PC-9 (cell line): Measurements from ENCODE around the gene MFN1. TPM values are rescaled to one million over a fixed set of nuclear protein-coding genes. Genes with fewer than 3 reads are reported as not detected.

Experiments used
- BruUV-seq: library from RNA; stranded (reverse); fragments of 400-500 nt; replicated peaks from 2 replicates; lab custom pipeline; 2021; lab: Mats Ljungman, UMichigan
- CTCF ChIA-PET: fragments of 300-600 bp; sonication (Branson Sonifier 250); formaldehyde crosslinking; loops from one replicate; lab custom pipeline; 2022; ENCODE audit warnings: antibody characterized with exemption; lab: Charles Lee
- POLR2A ChIA-PET: fragments of 300-600 bp; sonication (Branson Sonifier 250); formaldehyde crosslinking; loops from one replicate; lab custom pipeline; 2022; ENCODE audit warnings: antibody characterized with exemption; ENCODE audit not compliant: unreplicated experiment; lab: Charles Lee
- DNase-seq, 2 experiments: peaks; one replicate each; pipeline versions ENCODE4 v3.0.0 to v3.0.0-alpha.2; 2015 to 2022; ENCODE audit warnings: mixed read lengths in 1 of 2
- H2AFZ ChIP-seq: fragments of 200-600 bp; sonication (generic); 2 replicates; pipeline ENCODE4 v1.8.1; 2017; ENCODE audit warnings: antibody characterized with exemption
- H3F3A ChIP-seq: fragments of 200-600 bp; sonication (generic); 2 replicates; pipeline ENCODE4 v1.8.1; 2017; ENCODE audit warnings: antibody characterized with exemption, mild to moderate bottlenecking, low read depth; ENCODE audit not compliant: insufficient read depth
- H3K27ac ChIP-seq: fragments of 200-600 bp; sonication (generic); 2 replicates; pipeline ENCODE4 v1.6.1; 2016; ENCODE audit warnings: mixed run types
- H3K27me3 ChIP-seq: fragments of 200-600 bp; sonication (generic); 2 replicates; pipeline ENCODE4 v1.6.1; 2016; ENCODE audit warnings: low read depth, mixed run types; ENCODE audit not compliant: insufficient read depth
- H3K36me3 ChIP-seq: fragments of 200-600 bp; sonication (generic); 2 replicates; pipeline ENCODE4 v1.6.1; 2016; ENCODE audit warnings: low read depth, mixed run types
- H3K4me1 ChIP-seq: fragments of 200-600 bp; sonication (generic); replicated peaks from 2 replicates; pipeline ENCODE4 v1.6.1; 2016; ENCODE audit warnings: mixed run types; ENCODE audit not compliant: insufficient read depth
- H3K4me2 ChIP-seq: fragments of 200-600 bp; sonication (generic); 2 replicates; pipeline ENCODE4 v1.6.1; 2017; ENCODE audit warnings: mixed run types
- H3K4me3 ChIP-seq: fragments of 200-600 bp; sonication (generic); 2 replicates; pipeline ENCODE4 v1.6.1; 2016; ENCODE audit warnings: mixed run types
- H3K79me2 ChIP-seq: fragments of 200-600 bp; sonication (generic); 2 replicates; pipeline ENCODE4 v1.6.1; 2017; ENCODE audit warnings: low read depth, mixed run types
- H3K9me2 ChIP-seq: fragments of 200-600 bp; sonication (generic); 2 replicates; pipeline ENCODE4 v1.8.1; 2017; ENCODE audit warnings: mild to moderate bottlenecking; ENCODE audit not compliant: insufficient read depth
- H3K9me3 ChIP-seq: fragments of 200-600 bp; sonication (generic); 2 replicates; pipeline ENCODE4 v1.8.1; 2016; ENCODE audit warnings: low read depth; ENCODE audit not compliant: insufficient read depth
- H4K20me1 ChIP-seq: fragments of 200-600 bp; sonication (generic); 2 replicates; pipeline ENCODE4 v1.8.1; 2017; ENCODE audit not compliant: insufficient read depth
- EZH2 ChIP-seq: fragments of 200-600 bp; sonication (generic); IDR thresholded peaks from 2 replicates; pipeline ENCODE4 v1.8.0; 2017; ENCODE audit warnings: antibody characterized with exemption, low read depth
- intact Hi-C: fragments of 100-400 bp; cut with micrococcal nuclease; formaldehyde crosslinking; loops from one replicate; pipeline ENCODE4 v1.10.0; 2022; ENCODE audit not compliant: unreplicated experiment
- total RNA-seq: library from RNA; stranded (reverse); gene quantifications from 2 replicates; pipeline ENCODE4 v1.2.3, GENCODE V29; 2021
- TF ChIP-seq, protein P1 (sequence below): fragments of 200-600 bp; sonication (generic); conservative IDR thresholded peaks from 2 replicates; pipeline ENCODE4 v1.6.1; 2017; ENCODE audit warnings: mixed run types, antibody characterized with exemption, mild to moderate bottlenecking, moderate library complexity

The MFN1 gene
- total RNA-seq, 1 experiment from 2014 or later: 69.1 TPM

DNA sequence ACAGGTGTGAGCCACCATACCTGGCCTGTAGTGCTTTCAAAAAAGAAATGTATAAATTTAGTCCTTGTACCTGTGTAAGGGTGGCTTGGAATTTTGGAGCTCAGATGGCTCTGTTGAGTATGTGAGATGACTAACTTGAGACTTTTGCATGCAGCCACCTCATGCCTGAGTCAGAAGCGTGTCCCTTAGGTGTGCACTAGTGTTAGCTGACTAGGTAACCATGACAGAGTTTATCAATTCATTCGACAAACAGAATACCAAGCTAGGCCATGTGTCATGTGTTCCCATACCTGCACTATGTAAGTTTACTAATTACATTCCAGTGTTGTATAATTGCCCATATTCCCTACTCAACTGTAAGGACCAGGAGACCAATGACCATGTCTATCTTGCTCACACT lies 28.6 kb upstream of the MFN1 start:
- Histone ChIP-seq H3K9me2 (no peaks in the 10 kb centered on the region), H3K4me2 (no peak overlapping the region), H4K20me1 (peaks cover 3% of the 10 kb centered on the region; the same call in 1 of the 2 replicates), H3F3A (peaks cover 7% of the 10 kb centered on the region; the same call in 1 of the 2 replicates), H2AFZ (no peak overlapping the region), H3K79me2 (peaks cover 9% of the 10 kb centered on the region), H3K27me3 (no peaks in the 10 kb centered on the region), H3K36me3 (no peaks in the 10 kb centered on the region), H3K27ac (no peak overlapping the region), H3K4me3 (no peak overlapping the region), H3K9me3 (no peaks in the 10 kb centered on the region), H3K4me1 (0 out of 2 replicates have a peak, but pooled peaks cover 10% of the 10 kb centered on the region)
- TF ChIP-seq, protein P1, sequence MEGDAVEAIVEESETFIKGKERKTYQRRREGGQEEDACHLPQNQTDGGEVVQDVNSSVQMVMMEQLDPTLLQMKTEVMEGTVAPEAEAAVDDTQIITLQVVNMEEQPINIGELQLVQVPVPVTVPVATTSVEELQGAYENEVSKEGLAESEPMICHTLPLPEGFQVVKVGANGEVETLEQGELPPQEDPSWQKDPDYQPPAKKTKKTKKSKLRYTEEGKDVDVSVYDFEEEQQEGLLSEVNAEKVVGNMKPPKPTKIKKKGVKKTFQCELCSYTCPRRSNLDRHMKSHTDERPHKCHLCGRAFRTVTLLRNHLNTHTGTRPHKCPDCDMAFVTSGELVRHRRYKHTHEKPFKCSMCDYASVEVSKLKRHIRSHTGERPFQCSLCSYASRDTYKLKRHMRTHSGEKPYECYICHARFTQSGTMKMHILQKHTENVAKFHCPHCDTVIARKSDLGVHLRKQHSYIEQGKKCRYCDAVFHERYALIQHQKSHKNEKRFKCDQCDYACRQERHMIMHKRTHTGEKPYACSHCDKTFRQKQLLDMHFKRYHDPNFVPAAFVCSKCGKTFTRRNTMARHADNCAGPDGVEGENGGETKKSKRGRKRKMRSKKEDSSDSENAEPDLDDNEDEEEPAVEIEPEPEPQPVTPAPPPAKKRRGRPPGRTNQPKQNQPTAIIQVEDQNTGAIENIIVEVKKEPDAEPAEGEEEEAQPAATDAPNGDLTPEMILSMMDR: no peak
- TF ChIP-seq EZH2: no peak
- intact Hi-C loops: no loop called here
- POLR2A ChIA-PET: no interaction called here
- no TSS peak for BruUV-seq
- peak in 1 of 2 experiments; percentile 48 for DNase-seq
- CTCF ChIA-PET: no interaction called here

DNA sequence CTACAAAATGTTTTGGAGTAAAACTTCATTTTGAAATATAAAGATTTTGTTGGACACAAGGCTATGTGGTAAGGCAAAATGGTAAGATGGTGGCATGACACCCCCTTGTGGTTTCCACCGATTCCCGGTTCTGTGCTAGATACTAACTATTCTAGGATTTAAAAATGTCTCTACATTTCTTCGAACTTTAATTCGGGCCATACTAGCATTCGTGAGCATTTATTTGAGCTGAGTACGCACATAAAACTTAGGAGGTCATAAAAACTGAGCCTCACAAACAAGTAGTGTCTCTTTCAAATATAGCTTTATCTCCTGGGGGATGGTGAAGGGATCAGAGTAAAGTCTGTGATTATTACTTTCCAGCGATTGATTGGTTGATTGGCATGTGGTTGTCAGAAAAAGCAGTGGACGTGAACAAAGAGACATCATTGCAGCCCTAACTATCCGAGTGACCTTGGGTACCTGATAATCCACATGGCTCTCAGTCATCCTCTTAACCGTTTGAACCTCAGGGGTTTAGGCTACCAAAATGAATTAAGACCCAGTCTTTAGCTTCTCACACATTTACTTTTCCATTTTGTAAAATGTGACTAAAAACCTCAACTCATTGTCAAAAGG lies 25.7 kb upstream of the MFN1 start:
- no TSS peak for BruUV-seq
- H3K4me2 ChIP-seq: peak overlapping the region; percentile 97
- POLR2A ChIA-PET: interaction anchor here (0.7 kb wide), 3 partner anchors 28 to 603 kb away, joined by 6 to 9 read pairs (median 8); no protein-coding TSS in a partner anchor

More for the DNA sequence above, 25.7 kb upstream of the MFN1 start:
- peak in 1 of 2 experiments; percentile 32 for DNase-seq
- Histone ChIP-seq H3K4me1 (peaks cover 25% of the 10 kb centered on the region), H3K36me3 (0 out of 2 replicates have a peak, but pooled peaks cover 9% of the 10 kb centered on the region), H4K20me1 (peaks cover 25% of the 10 kb centered on the region), H3K27me3 (no peaks in the 10 kb centered on the region), H3K27ac (peak overlapping the region; percentile 60), H3K4me3 (peak overlapping the region; percentile 80; the same call in 1 of the 2 replicates), H3K79me2 (peaks cover 38% of the 10 kb centered on the region), H3F3A (peaks cover 7% of the 10 kb centered on the region; the same call in 1 of the 2 replicates), H3K9me3 (no peaks in the 10 kb centered on the region), H3K9me2 (no peaks in the 10 kb centered on the region), H2AFZ (peak overlapping the region; percentile 96)
- intact Hi-C loops: loop anchor here (1.0 kb wide), 3 partner anchors 26 to 306 kb away; partner anchors contain the start of genes MFN1 and PIK3CA
- TF ChIP-seq EZH2: no peak
- TF ChIP-seq, protein P1: peak; percentile 55
- CTCF ChIA-PET: interaction anchor here (0.6 to 1.9 kb wide), 4 partner anchors 25 to 306 kb away, joined by 3 to 11 read pairs (median 4); partner anchors contain the start of gene MFN1
